ENCODE measurements around the gene RGS5.

The RGS5 gene

DNA sequence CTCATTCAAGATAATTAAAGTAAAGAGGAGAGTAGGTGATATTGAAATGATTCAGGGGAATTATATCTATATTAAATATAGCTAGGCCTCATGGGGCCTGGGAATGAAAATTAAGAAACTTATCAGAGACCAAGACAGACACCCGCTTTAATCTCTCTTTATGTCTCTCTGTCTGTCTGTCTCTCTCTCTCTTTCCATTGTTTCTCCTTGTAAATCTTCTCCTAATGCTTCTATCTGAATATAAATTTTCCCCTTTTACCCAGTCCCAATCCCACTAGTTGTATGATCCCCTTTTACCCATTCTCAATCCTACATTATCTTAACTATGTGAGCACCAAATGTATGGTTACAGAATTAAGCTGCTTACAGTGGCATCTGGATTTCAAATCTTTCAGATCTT is 61.2 kb downstream of the RGS5 start:
- DNase-seq = no peak

DNA sequence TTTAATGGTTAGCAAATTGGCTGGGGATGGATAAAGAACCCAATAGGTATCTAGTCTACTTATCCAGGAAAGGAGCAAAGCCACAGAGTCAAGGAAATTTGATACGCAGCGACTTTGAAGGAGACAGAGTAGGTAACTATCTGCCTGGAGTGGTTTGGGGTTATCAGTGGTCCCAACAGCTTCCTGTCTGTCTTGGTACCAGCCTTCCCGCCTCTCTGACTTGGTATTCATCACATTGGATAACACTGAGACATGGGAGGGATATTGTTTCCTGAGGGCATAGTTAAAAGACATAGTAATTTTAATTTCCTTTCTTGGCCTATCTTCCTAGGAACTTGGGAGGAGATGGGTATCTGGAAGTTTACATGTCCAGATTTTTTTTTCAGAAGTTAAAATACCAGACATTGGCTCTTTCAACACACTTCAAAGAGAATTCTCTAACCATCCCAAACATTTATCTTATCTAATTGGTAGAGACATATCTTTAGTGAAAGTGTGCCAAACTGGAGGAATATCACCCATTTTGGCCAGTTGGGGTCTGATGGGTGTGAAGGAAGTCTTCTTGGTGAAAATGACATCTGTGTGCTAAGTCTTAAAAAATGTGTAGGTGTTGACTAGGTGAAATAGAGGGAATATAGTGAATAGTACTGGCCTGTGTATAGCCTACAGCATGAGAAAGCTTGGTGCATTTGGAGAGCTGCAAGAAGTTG is 65.0 kb downstream of the RGS5 start:
- no peak for DNase-seq

DNA sequence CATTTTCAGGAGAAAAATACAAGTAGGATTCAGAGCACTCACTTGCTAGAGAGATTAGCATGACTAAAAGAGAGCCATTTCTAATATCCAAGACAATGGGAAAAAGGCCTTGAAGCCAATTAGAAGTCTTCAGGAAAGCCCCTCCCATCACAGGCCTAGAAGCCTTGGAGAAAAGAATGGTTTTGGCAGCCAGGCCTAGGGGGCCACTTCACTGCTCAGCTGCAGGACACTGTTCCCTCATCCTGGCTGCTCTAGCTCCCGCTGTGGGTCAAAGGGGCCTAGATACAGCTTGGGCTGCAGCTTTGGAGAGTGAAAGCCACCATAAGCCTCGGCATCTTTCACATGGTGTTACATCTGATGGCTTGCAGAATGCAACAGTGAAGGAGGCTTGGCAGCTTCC is 70.7 kb downstream of the RGS5 start:
- no peak for DNase-seq

DNA sequence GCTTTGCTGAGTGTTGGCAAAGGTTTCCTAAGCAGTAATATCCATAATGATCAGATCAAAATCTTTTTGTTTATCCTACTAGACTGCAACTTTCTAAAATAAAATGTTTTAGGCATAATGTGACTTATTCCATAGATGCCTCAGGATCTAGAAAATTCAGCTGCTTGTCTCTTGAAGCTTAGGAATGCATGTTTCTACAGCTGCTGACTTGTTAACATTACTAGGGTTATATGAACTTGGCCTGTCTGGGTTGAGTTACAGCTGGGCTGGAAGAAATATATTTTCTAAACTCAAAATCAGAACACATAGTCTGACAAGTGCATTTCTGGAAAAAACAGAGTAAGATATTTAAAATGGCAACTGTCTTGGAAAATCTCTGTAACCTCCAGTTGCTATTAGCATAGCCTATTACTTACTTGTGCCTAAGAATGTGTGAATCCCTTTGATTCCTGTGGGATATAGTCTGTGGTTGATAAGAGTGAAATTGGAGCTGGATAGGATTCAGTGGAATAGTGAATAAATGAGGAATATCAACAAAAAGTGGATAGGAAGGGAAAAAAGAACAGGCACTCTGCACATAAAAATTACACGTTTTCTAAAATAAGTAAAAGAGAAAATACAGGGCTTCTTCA is 72.4 kb downstream of the RGS5 start:
- no peak for DNase-seq

DNA sequence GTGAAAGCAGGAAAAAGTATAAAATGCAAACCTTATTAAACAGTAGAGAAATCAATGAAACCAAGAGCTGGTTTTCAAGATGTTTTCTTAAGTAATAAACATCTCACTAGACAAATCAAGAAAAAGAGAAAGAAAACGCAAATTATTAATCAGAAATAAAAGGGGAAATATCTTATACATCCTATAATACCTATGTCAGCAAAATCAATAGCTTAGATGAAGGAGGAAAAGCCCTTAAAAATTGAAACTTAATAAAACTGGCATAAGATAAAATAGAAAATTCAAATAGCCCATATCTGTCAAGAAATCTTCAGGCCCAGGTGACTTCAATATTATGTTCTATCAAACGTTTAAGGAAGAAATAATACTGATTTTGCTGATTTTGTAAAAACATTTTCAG is 74.4 kb downstream of the RGS5 start:
- no peak for DNase-seq

DNA sequence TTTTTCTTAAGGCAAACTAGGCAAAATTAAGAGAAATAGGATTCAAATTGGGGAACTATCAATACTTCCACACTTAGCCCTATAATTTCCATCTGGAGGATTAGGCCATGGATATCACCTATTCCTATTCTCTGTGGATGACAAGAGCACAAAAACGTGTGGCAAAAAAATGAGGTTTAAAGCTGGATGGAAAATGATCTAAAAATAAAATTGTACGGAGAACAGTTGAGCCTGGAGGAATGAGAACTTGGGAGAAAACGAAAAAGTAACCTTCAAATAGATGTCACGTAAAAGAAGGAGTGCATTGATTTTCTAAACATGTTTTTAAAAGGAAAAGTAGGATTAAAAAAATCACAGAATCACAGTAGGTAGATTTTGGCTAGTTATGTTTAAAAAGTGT is 77.9 kb downstream of the RGS5 start:
- DNase-seq = no peak

DNA sequence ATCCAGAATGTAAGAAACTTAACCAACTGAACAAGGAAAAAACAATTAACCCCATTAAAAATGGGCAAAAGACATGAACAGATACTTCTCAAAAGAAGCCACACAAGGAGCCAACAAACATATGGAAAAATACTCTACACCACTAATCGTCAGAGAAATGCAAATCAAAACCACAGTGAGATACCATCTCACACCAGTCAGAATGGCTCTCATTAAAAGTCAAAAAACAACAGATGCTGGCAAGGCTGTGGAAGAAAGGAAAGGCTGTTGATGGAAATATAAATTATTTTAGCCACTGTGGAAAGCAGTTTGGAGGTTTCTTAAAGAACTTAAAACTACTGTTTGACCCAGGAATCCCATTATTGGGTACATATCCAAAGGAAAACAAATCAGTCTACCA is 82.3 kb downstream of the RGS5 start:
- DNase-seq = no peak

DNA sequence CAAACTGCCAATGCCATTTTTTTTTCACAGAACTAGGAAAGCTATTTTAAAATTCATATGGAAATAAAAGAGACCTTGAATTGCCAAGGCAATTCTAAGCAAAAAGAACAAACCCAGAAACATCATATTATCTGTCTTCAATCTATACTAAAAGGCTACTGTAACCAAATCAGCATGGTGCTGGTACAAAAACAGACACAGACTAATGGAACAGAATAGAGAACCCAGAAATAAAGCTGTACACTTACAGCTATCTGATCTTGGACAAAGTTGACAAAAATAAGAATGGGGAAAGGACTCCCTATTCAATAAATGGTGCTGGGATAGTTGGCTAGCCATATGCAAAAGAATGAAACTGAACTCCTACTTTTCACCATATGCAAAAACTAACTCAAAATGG is 83.0 kb downstream of the RGS5 start:
- no peak for DNase-seq

DNA sequence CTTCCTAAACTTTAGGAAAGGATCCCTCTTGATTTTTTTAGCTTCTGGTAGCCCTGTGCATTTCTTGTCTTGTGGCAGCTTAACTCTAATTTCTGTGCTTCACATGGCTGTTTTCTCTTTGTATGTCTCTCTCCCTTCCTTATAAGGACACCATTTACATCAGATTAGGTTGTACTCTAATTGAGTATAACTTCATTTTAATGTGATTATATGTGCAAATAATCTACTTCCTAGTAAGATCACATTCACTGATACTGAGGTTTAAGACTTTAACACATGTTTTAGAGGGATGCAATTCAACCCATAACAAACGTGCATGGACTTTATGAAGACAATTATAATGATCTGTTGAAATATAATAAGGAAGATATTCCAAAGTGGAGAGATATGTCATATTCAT is 86.8 kb downstream of the RGS5 start:
- no peak for DNase-seq

DNA sequence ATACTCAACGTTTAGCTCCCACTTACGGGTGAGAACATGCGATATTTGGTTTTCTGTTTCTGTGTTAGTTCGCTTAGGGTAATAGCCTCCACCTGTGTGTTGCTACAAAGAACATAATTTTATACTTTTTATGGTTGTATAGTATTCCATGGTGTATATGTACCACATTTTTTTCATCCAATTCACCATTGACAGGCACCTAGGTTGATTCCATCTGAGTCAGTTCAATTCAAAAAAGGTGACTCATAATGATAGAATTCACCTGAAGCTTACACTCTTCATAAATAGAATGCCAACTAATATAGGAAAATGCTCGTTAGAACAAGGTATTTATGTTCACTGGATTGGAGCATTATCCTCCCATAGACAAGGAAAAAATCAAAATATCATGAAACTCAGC is 95.1 kb downstream of the RGS5 start:
- DNase-seq = no peak

DNA sequence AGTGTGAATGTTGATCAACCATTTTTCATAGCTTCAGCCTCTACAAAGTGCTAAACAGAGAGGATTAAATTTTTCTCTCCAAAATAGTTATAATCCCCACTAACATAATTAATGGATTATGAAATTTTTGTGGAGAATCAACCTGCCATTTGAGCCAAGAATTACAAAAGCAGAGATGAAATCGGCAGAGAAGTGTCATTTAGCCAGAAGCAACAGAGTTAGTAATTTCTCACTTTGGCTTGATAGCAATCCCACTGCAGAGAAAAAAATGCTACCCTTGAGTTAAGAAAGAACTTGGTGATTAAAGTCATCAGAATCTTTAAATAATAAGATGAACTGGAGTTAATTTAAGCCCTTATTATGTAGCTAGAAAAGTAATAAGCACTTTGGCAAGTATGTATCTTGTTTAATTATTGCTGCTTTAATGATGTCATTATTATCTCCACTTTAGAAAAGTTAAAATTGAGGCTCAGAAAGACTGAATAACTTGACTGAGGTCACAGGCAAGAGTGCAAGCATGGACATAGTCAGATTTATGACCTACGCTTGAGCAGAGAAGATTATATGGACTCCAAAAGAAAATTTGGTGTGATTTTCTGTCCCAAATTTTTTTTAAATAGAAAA is 96.2 kb downstream of the RGS5 start:
- DNase-seq = no peak

DNA sequence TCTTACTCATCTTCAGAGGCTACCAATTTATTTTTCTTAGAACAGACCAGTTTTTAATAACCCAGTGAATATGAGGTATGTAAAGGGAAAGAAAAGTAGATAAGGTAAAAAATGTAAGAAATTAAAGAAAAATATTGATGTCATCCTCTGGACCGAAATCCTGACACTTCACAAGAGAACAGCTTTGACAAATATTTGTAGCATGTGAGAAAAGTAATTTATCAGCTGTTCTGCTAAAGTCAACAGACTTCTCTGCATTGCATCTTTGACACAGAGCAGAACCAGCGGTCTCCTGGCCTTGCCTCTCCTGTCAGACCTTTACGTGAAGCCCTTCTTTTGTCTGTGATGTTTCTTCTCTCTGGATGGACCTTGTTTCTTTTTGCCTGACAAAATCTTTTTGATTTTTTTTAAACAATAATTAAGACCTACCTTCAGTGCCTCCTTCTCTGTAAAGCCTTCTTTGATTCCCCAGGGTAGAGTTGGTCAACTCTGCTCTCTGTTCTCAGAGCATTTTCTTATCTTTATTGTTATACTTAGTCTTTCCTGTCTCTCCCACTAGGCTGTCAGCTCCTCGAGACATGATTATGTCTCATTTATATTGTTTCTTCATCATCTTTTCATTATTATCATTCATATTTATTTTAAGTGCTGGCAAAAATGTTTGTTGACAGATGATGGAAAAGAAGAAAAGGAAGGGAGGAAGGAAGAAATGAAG is 98.2 kb downstream of the RGS5 start:
- DNase-seq = no peak

DNA sequence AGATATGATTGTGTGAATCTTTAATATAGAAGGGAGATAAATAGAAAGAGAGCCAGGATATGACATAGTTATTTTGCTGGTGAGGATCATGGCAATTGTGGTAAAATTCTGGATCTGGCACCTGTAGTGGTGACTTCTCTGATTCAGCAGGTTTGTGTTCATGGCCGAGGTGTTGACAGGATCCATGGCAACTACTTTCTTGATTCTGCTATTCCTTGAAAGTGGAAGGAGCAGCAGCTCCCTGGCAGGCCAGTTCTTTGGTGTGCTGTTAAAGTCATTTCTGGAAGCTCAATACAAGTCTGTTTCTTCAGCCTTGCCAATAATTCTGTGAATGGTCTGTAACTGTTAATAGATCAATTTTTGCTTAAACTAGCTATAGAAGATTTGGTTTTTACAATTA is 100.1 kb downstream of the RGS5 start:
- DNase-seq = no peak

DNA sequence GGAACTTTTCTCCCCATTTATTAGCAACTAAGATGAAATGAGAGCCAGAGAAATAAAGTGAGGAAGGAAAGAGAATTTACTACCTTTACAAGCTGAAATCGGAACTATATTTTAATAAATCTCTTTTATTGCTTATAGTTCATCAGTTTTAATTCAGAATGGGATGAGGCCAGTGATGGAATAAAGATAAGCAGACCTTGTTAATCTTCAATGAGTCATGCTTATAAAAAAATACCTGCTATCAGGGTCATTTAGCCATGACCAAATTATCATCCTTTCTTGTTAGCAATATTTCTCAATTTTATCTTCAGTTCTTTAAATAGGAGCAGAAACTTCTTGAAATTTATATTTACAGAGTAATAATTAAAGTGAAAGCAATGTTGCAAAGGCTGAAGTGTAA is 107.5 kb downstream of the RGS5 start:
- no peak for DNase-seq

DNA sequence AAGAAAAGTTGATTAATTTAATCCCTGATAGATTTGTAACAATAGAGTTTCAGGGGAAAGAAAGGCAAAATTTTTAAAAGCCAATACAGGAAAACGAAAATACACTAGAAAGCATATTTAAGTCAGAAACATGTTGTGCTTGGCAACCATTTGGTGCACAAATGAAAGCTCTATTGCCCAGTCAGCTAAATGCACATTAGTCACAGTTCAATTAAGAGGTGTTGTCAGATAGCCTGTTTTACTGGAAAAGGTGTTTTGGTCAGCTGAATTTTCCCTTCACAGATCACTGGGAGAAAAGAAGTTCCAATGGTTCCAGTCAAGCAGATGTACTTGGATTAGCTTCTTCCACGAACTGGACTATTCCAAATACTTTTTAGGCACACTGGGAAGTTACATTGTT is 108.1 kb downstream of the RGS5 start:
- DNase-seq = no peak

DNA sequence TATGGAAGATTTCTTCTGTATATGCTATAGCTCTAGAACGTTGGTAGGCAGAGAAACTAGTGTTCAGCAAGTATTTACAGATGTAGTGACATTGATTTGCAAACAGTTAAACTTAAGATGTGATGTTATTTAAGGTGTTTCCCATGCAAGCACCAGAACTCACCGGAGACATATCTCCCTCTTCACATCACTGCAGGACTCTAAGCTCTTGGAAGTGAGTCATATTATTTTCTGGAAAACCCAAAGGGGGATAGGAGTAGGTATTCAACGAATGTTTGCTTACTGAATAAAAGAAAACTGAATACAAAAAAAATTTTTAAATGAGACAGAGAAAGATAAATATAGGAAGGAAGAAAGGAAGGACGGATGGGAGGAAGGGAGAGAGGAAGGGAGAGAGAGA is 108.5 kb downstream of the RGS5 start:
- DNase-seq = no peak

DNA sequence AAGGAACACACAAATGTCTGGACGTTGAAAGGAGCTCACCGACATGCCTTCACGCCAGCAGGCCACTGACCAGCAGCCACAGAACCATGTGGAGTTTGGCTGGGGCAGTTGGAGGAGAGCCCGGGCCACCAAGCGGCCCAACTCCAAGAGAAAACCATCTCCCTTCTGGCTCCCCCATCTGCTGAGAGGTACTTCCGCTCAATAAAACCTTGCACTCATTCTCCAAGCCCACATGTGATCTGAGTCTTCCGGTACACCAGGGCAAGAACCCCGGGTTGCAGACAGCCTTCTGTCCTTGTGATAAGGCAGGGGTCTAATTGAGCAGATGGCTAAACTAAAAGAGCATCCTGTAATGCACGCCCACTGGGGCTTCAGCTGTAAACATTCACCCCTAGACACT is 109.1 kb downstream of the RGS5 start:
- no peak for DNase-seq

DNA sequence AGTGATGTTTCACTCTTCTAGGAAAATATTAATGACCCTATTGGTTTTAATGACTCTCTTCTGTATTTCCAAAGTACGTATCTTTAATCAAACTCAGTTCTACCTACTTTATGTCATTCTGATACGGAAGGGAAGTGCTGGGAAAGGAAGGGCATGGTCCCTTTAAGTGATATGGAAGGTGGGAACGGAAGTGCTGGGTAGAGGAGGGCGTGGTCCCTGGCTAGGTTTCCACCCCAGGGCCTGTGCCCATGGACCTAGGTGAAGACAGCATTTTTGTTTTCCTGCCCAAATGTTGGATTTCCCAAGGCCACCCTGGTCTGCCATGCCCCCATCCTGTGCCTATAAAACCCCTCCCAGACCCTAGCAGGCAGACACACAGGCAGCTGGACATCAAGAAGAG is 109.5 kb downstream of the RGS5 start:
- DNase-seq = no peak
